K562 (cell line): Measurements from ENCODE around the gene CSF1R. TPM values are rescaled to one million over a fixed set of nuclear protein-coding genes. Genes with fewer than 3 reads are reported as not detected.
A peak's percentile ranks its signal among the peaks of the same experiment; 100 is the strongest.

Experiments used
- ARNT ChIP-seq, 2 experiments: fragments of 450-650 bp; IDR thresholded peaks; 2 replicates each; pipeline ENCODE4 v1.6.1; 2016; ENCODE audit warnings: mild to moderate bottlenecking in 1 of 2
- BCL6 ChIP-seq: fragments of 250-450 bp; sonication (Bioruptor Pico); IDR thresholded peaks from 2 replicates; pipeline ENCODE4 v1.4.0; 2020
- BHLHE40 ChIP-seq: IDR thresholded peaks from 2 replicates; pipeline ENCODE4 v1.6.1; 2011; ENCODE audit warnings: low read length, improper control_type of control experiment
- CBFA2T3 ChIP-seq: fragments of 450-650 bp; IDR thresholded peaks from 2 replicates; pipeline ENCODE4 v1.6.1; 2017
- CC2D1A ChIP-seq: fragments of 450-650 bp; IDR thresholded peaks from 2 replicates; pipeline ENCODE4 v1.6.1; 2017; ENCODE audit warnings: mild to moderate bottlenecking
- DDX20 ChIP-seq: fragments of 450-650 bp; IDR thresholded peaks from 2 replicates; pipeline ENCODE4 v1.6.1; 2016; ENCODE audit warnings: missing genetic modification characterization, low read depth, mild to moderate bottlenecking, missing compliant biosample characterization, moderate library complexity
- FOXP4 ChIP-seq: sonication (generic); formaldehyde crosslinking; IDR thresholded peaks from 2 replicates; pipeline ENCODE4 v1.8.0; 2022; ENCODE audit warnings: mild to moderate bottlenecking, missing genetic modification reagents, borderline replicate concordance
- KLF1 ChIP-seq: fragments of 450-650 bp; IDR thresholded peaks from 2 replicates; pipeline ENCODE4 v1.6.1; 2016; ENCODE audit warnings: missing genetic modification characterization, missing compliant biosample characterization
- L3MBTL2 ChIP-seq: fragments of 450-650 bp; IDR thresholded peaks from 2 replicates; pipeline ENCODE4 v1.6.1; 2016; ENCODE audit warnings: mild to moderate bottlenecking, moderate library complexity
- MECOM ChIP-seq: fragments of 250-450 bp; sonication (Bioruptor Pico); IDR thresholded peaks from 2 replicates; pipeline ENCODE4 v1.8.0; 2022; ENCODE audit warnings: inconsistent platforms
- MNT ChIP-seq, 2 experiments: fragments of 450-650 bp; conservative IDR thresholded peaks; 2 replicates each; pipeline ENCODE4 v1.6.1; 2017; ENCODE audit warnings: mild to moderate bottlenecking in 2 of 2, moderate library complexity in 2 of 2
- NFXL1 ChIP-seq: fragments of 450-650 bp; formaldehyde crosslinking; IDR thresholded peaks from 2 replicates; pipeline ENCODE4 v1.4.0; 2021; ENCODE audit warnings: mild to moderate bottlenecking
- NR2F6 ChIP-seq: fragments of 450-650 bp; formaldehyde crosslinking; IDR thresholded peaks from 2 replicates; pipeline ENCODE4 v1.4.0; 2020; ENCODE audit warnings: mild to moderate bottlenecking
- RHOXF2B ChIP-seq: fragments of 250-450 bp; sonication (Bioruptor Pico); conservative IDR thresholded peaks from 2 replicates; pipeline ENCODE4 v1.5.1; 2021
- RNF219 ChIP-seq: fragments of 250-450 bp; sonication (Bioruptor Pico); IDR thresholded peaks from 2 replicates; pipeline ENCODE4 v1.5.0; 2022; ENCODE audit warnings: mild to moderate bottlenecking
- SMAD1 ChIP-seq: fragments of 150-350 bp; IDR thresholded peaks from 2 replicates; pipeline ENCODE4 v1.6.1; 2014; ENCODE audit warnings: low read length, low read depth; ENCODE audit not compliant: partially characterized antibody
- SMARCA5 ChIP-seq: fragments of 450-650 bp; IDR thresholded peaks from 2 replicates; pipeline ENCODE4 v1.6.1; 2016
- SMARCB1 ChIP-seq: IDR thresholded peaks from 2 replicates; pipeline ENCODE4 v1.6.1; 2011; ENCODE audit warnings: improper control_type of control experiment, low read depth; ENCODE audit not compliant: insufficient read length
- THRB ChIP-seq: fragments of 450-650 bp; formaldehyde crosslinking; conservative IDR thresholded peaks from 2 replicates; pipeline ENCODE4 v1.4.0; 2022; ENCODE audit warnings: mild to moderate bottlenecking, missing genetic modification characterization
- USF2 ChIP-seq: sonication (generic); formaldehyde crosslinking; IDR thresholded peaks from 2 replicates; pipeline ENCODE4 v1.5.0; 2020; ENCODE audit warnings: missing genetic modification reagents
- XRCC5 ChIP-seq: fragments of 200-400 bp; formaldehyde crosslinking; IDR thresholded peaks from 2 replicates; pipeline ENCODE4 v1.6.1; 2017; ENCODE audit warnings: low read depth, mild to moderate bottlenecking, low read length
- ZBED1 ChIP-seq: IDR thresholded peaks from 2 replicates; pipeline ENCODE4 v1.6.1; 2014
- ZNF124 ChIP-seq: sonication (generic); formaldehyde crosslinking; IDR thresholded peaks from 2 replicates; pipeline ENCODE4 v1.8.1; 2022; ENCODE audit warnings: missing genetic modification reagents
- polyA plus RNA-seq, 8 experiments: library from polyadenylated mRNA; depleted of rRNA in 4 of 8; stranded (reverse) in 5 of 8; unstranded in 3 of 8; fragments of >200 nt; fragmentation: Nextera tagmentation in 2 of 8; fragmentation: Illumina TruSeq in 1 of 8; extraction: Ambion mirVana in 2 of 8; extraction: Trizol in 1 of 8; gene quantifications; 2 replicates each; pipeline versions ENCODE4 v1.2.1 to v1.2.3, GENCODE V29; 2011 to 2014; ENCODE audit warnings: inconsistent platforms in 1 of 8, missing spikeins in 1 of 8
- total RNA-seq, 7 experiments: library from RNA; depleted of rRNA in 6 of 7; stranded (reverse); fragments of >200 nt in 6 of 7; fragmentation: Illumina TruSeq in 2 of 7; extraction: Trizol in 2 of 7; gene quantifications; 2 replicates each; pipeline versions ENCODE4 v1.2.1 to v1.2.3, GENCODE V29; 2011 to 2021; ENCODE audit warnings: low replicate concordance in 1 of 7

CSF1R gene
- total and polyA plus RNA-seq, 9 of the 15 experiments (the other 6 are each of a cell fraction or from before 2014, with no cell fraction given), result 0.03 to 0.64 (median 0.20) TPM; not detected in 6

- TF ChIP-seq FOXP4 (CRISPR knock-in tag) (no peak), CBFA2T3 (no peak), SMARCB1 (no peak), CC2D1A (peak; percentile 81), NFXL1 (CRISPR knock-in tag) (no peak), THRB (no peak), DDX20 (tag) (no peak), SMARCA5 (no peak), KLF1 (tag) (peak; percentile 54; the same call in 1 of the 2 replicates), RNF219 (CRISPR knock-in tag) (no peak), MNT (conservative IDR thresholded peaks at IDR 0.05) (peak in 1 of 2 experiments; percentile 77; a peak in 1 of 4 replicates), ZBED1 (no peak), BCL6 (CRISPR knock-in tag) (no peak), SMAD1 (no peak), RHOXF2B (CRISPR knock-in tag) (no peak), USF2 (peak; percentile 41; the same call in 1 of the 2 replicates), NR2F6 (no peak), MECOM (CRISPR knock-in tag) (no peak), XRCC5 (peak; percentile 83; the same call in 1 of the 2 replicates), L3MBTL2 (peak; percentile 87), BHLHE40 (peak; percentile 56), ZNF124 (no peak), ARNT (IDR thresholded peaks at IDR 0.05) (no peak)
These were observed 43.6 kb upstream of the CSF1R start (continued) for GRCh38 chr5:150129813-150130492.
